ENCODE results near the gene KIF5C. TPM values are rescaled to one million over a fixed set of nuclear protein-coding genes. Genes with fewer than 3 reads are reported as not detected.

The KIF5C gene
- total and polyA plus RNA-seq, 2 donors, result 0.19 to 1.4 TPM

- no peaks in the 10 kb centered on the region for H3K4me1 ChIP-seq (ENCODE audit: control insufficient read depth in 2 of 2, insufficient read depth in 2 of 2, low read length in 2 of 2)
- no peaks in the 10 kb centered on the region for H3K27me3 ChIP-seq (ENCODE audit: control insufficient read depth in 2 of 2, insufficient read depth in 1 of 2, low read length in 1 of 2)
- no peak overlapping the region for H3K4me3 ChIP-seq (ENCODE audit: low read length in 2 of 2)
- WGBS, result 95% methylated on average over 3 of the region's 3 CpGs
- H3K27ac ChIP-seq (ENCODE audit: low read depth in 1 of 2, low read length in 1 of 2), result no peak overlapping the region
- no peaks in the 10 kb centered on the region for H3K9me3 ChIP-seq (ENCODE audit: control insufficient read depth in 2 of 2, insufficient read depth in 1 of 2, low read length in 1 of 2)
- H3K36me3 ChIP-seq (ENCODE audit: control insufficient read depth in 2 of 2, insufficient read depth in 2 of 2, low read length in 1 of 2), result no peaks in the 10 kb centered on the region
- no peak for DNase-seq (ENCODE audit: low read depth in 6 of 9, low spot score in 9 of 9)
Observed at GRCh38 chr2:148943097-148943496, 68.1 kb downstream of the KIF5C start.

- WGBS, result 71% methylated on average over 4 of the region's 4 CpGs
- Histone ChIP-seq H3K9me3 (ENCODE audit: control insufficient read depth in 2 of 2, insufficient read depth in 1 of 2, low read length in 1 of 2) (no peaks in the 10 kb centered on the region), H3K4me1 (ENCODE audit: control insufficient read depth in 2 of 2, insufficient read depth in 2 of 2, low read length in 2 of 2) (no peaks in the 10 kb centered on the region), H3K36me3 (ENCODE audit: control insufficient read depth in 2 of 2, insufficient read depth in 2 of 2, low read length in 1 of 2) (no peaks in the 10 kb centered on the region), H3K27ac (ENCODE audit: low read depth in 1 of 2, low read length in 1 of 2) (no peak overlapping the region), H3K27me3 (ENCODE audit: control insufficient read depth in 2 of 2, insufficient read depth in 1 of 2, low read length in 1 of 2) (no peaks in the 10 kb centered on the region), H3K4me3 (ENCODE audit: low read length in 2 of 2) (no peak overlapping the region)
- no peak for DNase-seq (ENCODE audit: low read depth in 6 of 9, low spot score in 9 of 9)
Observed at GRCh38 chr2:148944536-148944935, 69.5 kb downstream of the KIF5C start.

- Histone ChIP-seq H3K36me3 (ENCODE audit: control insufficient read depth in 2 of 2, insufficient read depth in 2 of 2, low read length in 1 of 2) (no peaks in the 10 kb centered on the region), H3K4me3 (ENCODE audit: low read length in 2 of 2) (no peak overlapping the region), H3K4me1 (ENCODE audit: control insufficient read depth in 2 of 2, insufficient read depth in 2 of 2, low read length in 2 of 2) (no peaks in the 10 kb centered on the region), H3K27me3 (ENCODE audit: control insufficient read depth in 2 of 2, insufficient read depth in 1 of 2, low read length in 1 of 2) (no peaks in the 10 kb centered on the region), H3K9me3 (ENCODE audit: control insufficient read depth in 2 of 2, insufficient read depth in 1 of 2, low read length in 1 of 2) (no peaks in the 10 kb centered on the region), H3K27ac (ENCODE audit: low read depth in 1 of 2, low read length in 1 of 2) (no peak overlapping the region)
- no peak for DNase-seq (ENCODE audit: low read depth in 6 of 9, low spot score in 9 of 9)
- WGBS, result 96% methylated on average over 7 of the region's 7 CpGs
Observed at GRCh38 chr2:148947299-148947698, 72.3 kb downstream of the KIF5C start.

- WGBS, result 12% methylated on average over 5 of the region's 5 CpGs
- no peaks in the 10 kb centered on the region for H3K27me3 ChIP-seq (ENCODE audit: control insufficient read depth in 2 of 2, insufficient read depth in 1 of 2, low read length in 1 of 2)
- H3K36me3 ChIP-seq (ENCODE audit: control insufficient read depth in 2 of 2, insufficient read depth in 2 of 2, low read length in 1 of 2), result no peaks in the 10 kb centered on the region
- H3K4me1 ChIP-seq (ENCODE audit: control insufficient read depth in 2 of 2, insufficient read depth in 2 of 2, low read length in 2 of 2), result no peaks in the 10 kb centered on the region
- no peak overlapping the region for H3K27ac ChIP-seq (ENCODE audit: low read depth in 1 of 2, low read length in 1 of 2)
- no peak overlapping the region for H3K4me3 ChIP-seq (ENCODE audit: low read length in 2 of 2)
- peak in 1 of 9 donors; percentile 10 for DNase-seq (ENCODE audit: low read depth in 6 of 9, low spot score in 9 of 9)
- H3K9me3 ChIP-seq (ENCODE audit: control insufficient read depth in 2 of 2, insufficient read depth in 1 of 2, low read length in 1 of 2), result no peaks in the 10 kb centered on the region
Observed at GRCh38 chr2:148948868-148949267, 73.8 kb downstream of the KIF5C start.

- Histone ChIP-seq H3K36me3 (ENCODE audit: control insufficient read depth in 2 of 2, insufficient read depth in 2 of 2, low read length in 1 of 2) (no peaks in the 10 kb centered on the region), H3K27me3 (ENCODE audit: control insufficient read depth in 2 of 2, insufficient read depth in 1 of 2, low read length in 1 of 2) (no peaks in the 10 kb centered on the region), H3K4me1 (ENCODE audit: control insufficient read depth in 2 of 2, insufficient read depth in 2 of 2, low read length in 2 of 2) (no peaks in the 10 kb centered on the region), H3K4me3 (ENCODE audit: low read length in 2 of 2) (no peak overlapping the region), H3K27ac (ENCODE audit: low read depth in 1 of 2, low read length in 1 of 2) (no peak overlapping the region), H3K9me3 (ENCODE audit: control insufficient read depth in 2 of 2, insufficient read depth in 1 of 2, low read length in 1 of 2) (no peaks in the 10 kb centered on the region)
- WGBS, result 95% methylated on average over 7 of the region's 7 CpGs
- no peak for DNase-seq (ENCODE audit: low read depth in 6 of 9, low spot score in 9 of 9)
Observed at GRCh38 chr2:148949348-148949747, 74.3 kb downstream of the KIF5C start.

GRCh38 chr2:148952621-148953020, 77.6 kb downstream of the KIF5C start:
- no peak overlapping the region for H3K27ac ChIP-seq (ENCODE audit: low read depth in 1 of 2, low read length in 1 of 2)
- H3K36me3 ChIP-seq (ENCODE audit: control insufficient read depth in 2 of 2, insufficient read depth in 2 of 2, low read length in 1 of 2), result no peaks in the 10 kb centered on the region
- no peaks in the 10 kb centered on the region for H3K27me3 ChIP-seq (ENCODE audit: control insufficient read depth in 2 of 2, insufficient read depth in 1 of 2, low read length in 1 of 2)
- no peaks in the 10 kb centered on the region for H3K9me3 ChIP-seq (ENCODE audit: control insufficient read depth in 2 of 2, insufficient read depth in 1 of 2, low read length in 1 of 2)
- no peak overlapping the region for H3K4me3 ChIP-seq (ENCODE audit: low read length in 2 of 2)
- WGBS, result 47% methylated on average over 5 of the region's 5 CpGs
- DNase-seq (ENCODE audit: low read depth in 6 of 9, low spot score in 9 of 9), result no peak
- no peaks in the 10 kb centered on the region for H3K4me1 ChIP-seq (ENCODE audit: control insufficient read depth in 2 of 2, insufficient read depth in 2 of 2, low read length in 2 of 2)

GRCh38 chr2:148953426-148953825, 78.4 kb downstream of the KIF5C start:
- H3K4me1 ChIP-seq (ENCODE audit: control insufficient read depth in 2 of 2, insufficient read depth in 2 of 2, low read length in 2 of 2), result no peaks in the 10 kb centered on the region
- WGBS, result 97% methylated on average over 6 of the region's 6 CpGs
- no peak overlapping the region for H3K4me3 ChIP-seq (ENCODE audit: low read length in 2 of 2)
- H3K27me3 ChIP-seq (ENCODE audit: control insufficient read depth in 2 of 2, insufficient read depth in 1 of 2, low read length in 1 of 2), result no peaks in the 10 kb centered on the region
- H3K36me3 ChIP-seq (ENCODE audit: control insufficient read depth in 2 of 2, insufficient read depth in 2 of 2, low read length in 1 of 2), result no peaks in the 10 kb centered on the region
- H3K27ac ChIP-seq (ENCODE audit: low read depth in 1 of 2, low read length in 1 of 2), result no peak overlapping the region
- H3K9me3 ChIP-seq (ENCODE audit: control insufficient read depth in 2 of 2, insufficient read depth in 1 of 2, low read length in 1 of 2), result no peaks in the 10 kb centered on the region
- DNase-seq (ENCODE audit: low read depth in 6 of 9, low spot score in 9 of 9), result no peak

GRCh38 chr2:148954536-148954935, 79.5 kb downstream of the KIF5C start:
- Histone ChIP-seq H3K4me3 (ENCODE audit: low read length in 2 of 2) (no peak overlapping the region), H3K9me3 (ENCODE audit: control insufficient read depth in 2 of 2, insufficient read depth in 1 of 2, low read length in 1 of 2) (no peaks in the 10 kb centered on the region), H3K27me3 (ENCODE audit: control insufficient read depth in 2 of 2, insufficient read depth in 1 of 2, low read length in 1 of 2) (no peaks in the 10 kb centered on the region), H3K4me1 (ENCODE audit: control insufficient read depth in 2 of 2, insufficient read depth in 2 of 2, low read length in 2 of 2) (no peaks in the 10 kb centered on the region), H3K27ac (ENCODE audit: low read depth in 1 of 2, low read length in 1 of 2) (no peak overlapping the region), H3K36me3 (ENCODE audit: control insufficient read depth in 2 of 2, insufficient read depth in 2 of 2, low read length in 1 of 2) (no peaks in the 10 kb centered on the region)
- 57% methylated on average over 3 of the region's 3 CpGs for whole genome bisulfite sequencing
- DNase-seq (ENCODE audit: low read depth in 6 of 9, low spot score in 9 of 9), result no peak

- WGBS, result 85% methylated on average over 5 of the region's 5 CpGs
- H3K27ac ChIP-seq (ENCODE audit: low read depth in 1 of 2, low read length in 1 of 2), result no peak overlapping the region
- H3K9me3 ChIP-seq (ENCODE audit: control insufficient read depth in 2 of 2, insufficient read depth in 1 of 2, low read length in 1 of 2), result no peaks in the 10 kb centered on the region
- H3K27me3 ChIP-seq (ENCODE audit: control insufficient read depth in 2 of 2, insufficient read depth in 1 of 2, low read length in 1 of 2), result peaks cover 0 to 2% of the 10 kb centered on the region in 2 donors
- no peak overlapping the region for H3K4me3 ChIP-seq (ENCODE audit: low read length in 2 of 2)
- no peaks in the 10 kb centered on the region for H3K36me3 ChIP-seq (ENCODE audit: control insufficient read depth in 2 of 2, insufficient read depth in 2 of 2, low read length in 1 of 2)
- DNase-seq (ENCODE audit: low read depth in 6 of 9, low spot score in 9 of 9), result no peak
- no peaks in the 10 kb centered on the region for H3K4me1 ChIP-seq (ENCODE audit: control insufficient read depth in 2 of 2, insufficient read depth in 2 of 2, low read length in 2 of 2)
Observed at GRCh38 chr2:148955798-148956197, 80.8 kb downstream of the KIF5C start.

- Histone ChIP-seq H3K27ac (ENCODE audit: low read depth in 1 of 2, low read length in 1 of 2) (no peak overlapping the region), H3K27me3 (ENCODE audit: control insufficient read depth in 2 of 2, insufficient read depth in 1 of 2, low read length in 1 of 2) (peaks cover 0 to 2% of the 10 kb centered on the region in 2 donors), H3K4me3 (ENCODE audit: low read length in 2 of 2) (no peak overlapping the region), H3K36me3 (ENCODE audit: control insufficient read depth in 2 of 2, insufficient read depth in 2 of 2, low read length in 1 of 2) (no peaks in the 10 kb centered on the region), H3K4me1 (ENCODE audit: control insufficient read depth in 2 of 2, insufficient read depth in 2 of 2, low read length in 2 of 2) (no peaks in the 10 kb centered on the region), H3K9me3 (ENCODE audit: control insufficient read depth in 2 of 2, insufficient read depth in 1 of 2, low read length in 1 of 2) (no peaks in the 10 kb centered on the region)
- no peak for DNase-seq (ENCODE audit: low read depth in 6 of 9, low spot score in 9 of 9)
- WGBS, result 92% methylated on average over 4 of the region's 4 CpGs
Observed at GRCh38 chr2:148957023-148957422, 82.0 kb downstream of the KIF5C start.
